Panc1 (cell line): Measurements from ENCODE around the gene ERC2. TPM values are rescaled to one million over a fixed set of nuclear protein-coding genes. Genes with fewer than 3 reads are reported as not detected.

Experiments used
- ATAC-seq: fragments of 200-7000 bp; cut with Tn5 transposase; 2 replicates; pipeline ENCODE4 v1.9.1; 2020; ENCODE audit warnings: mild to moderate bottlenecking, moderate library complexity
- BruUV-seq: library from RNA; stranded (reverse); fragments of 400-500 nt; replicated peaks from 2 replicates; lab custom pipeline; 2021; lab: Mats Ljungman, UMichigan
- CTCF ChIA-PET: fragments of 300-600 bp; sonication (Branson Sonifier 250); formaldehyde crosslinking; loops from one replicate; lab custom pipeline; 2022; ENCODE audit warnings: antibody characterized with exemption; lab: Charles Lee
- POLR2A ChIA-PET: fragments of 300-600 bp; sonication (Branson Sonifier 250); formaldehyde crosslinking; loops from one replicate; lab custom pipeline; 2022; ENCODE audit warnings: antibody characterized with exemption; lab: Charles Lee
- DNase-seq: peaks from one replicate; pipeline ENCODE4 v3.0.0-alpha.2; 2010; ENCODE audit warnings: low read depth, low spot score
- H3K27ac ChIP-seq: 2 replicates; pipeline ENCODE4 v1.5.1; 2011; ENCODE audit warnings: mild to moderate bottlenecking, low read length, inconsistent platforms
- H3K27me3 ChIP-seq: fragments of 200-500 bp; sonication (Bioruptor generic); 2 replicates; pipeline ENCODE4 v1.6.0; 2014; ENCODE audit warnings: low read length, inconsistent platforms; ENCODE audit not compliant: control insufficient read depth, insufficient read depth
- H3K36me3 ChIP-seq: fragments of 200-500 bp; sonication (Bioruptor generic); 2 replicates; pipeline ENCODE4 v1.5.1; 2014; ENCODE audit warnings: inconsistent platforms, mild to moderate bottlenecking, low read length, moderate library complexity; ENCODE audit not compliant: control insufficient read depth, insufficient read depth
- H3K4me1 ChIP-seq: 2 replicates; pipeline ENCODE4 v1.5.1; 2011; ENCODE audit warnings: inconsistent platforms, mild to moderate bottlenecking, low read length, moderate library complexity; ENCODE audit not compliant: control insufficient read depth, insufficient read depth
- H3K4me3 ChIP-seq, 2 experiments: 2 replicates each; pipeline ENCODE4 v1.5.1; 2011 to 2012; ENCODE audit warnings: low read depth in 2 of 2, low read length in 2 of 2, mild to moderate bottlenecking in 2 of 2, inconsistent platforms in 1 of 2, moderate library complexity in 1 of 2
- H3K9me3 ChIP-seq: fragments of 200-500 bp; sonication (Bioruptor generic); 2 replicates; pipeline ENCODE4 v1.5.1; 2014; ENCODE audit warnings: low read depth, mild to moderate bottlenecking, inconsistent platforms, low read length, moderate library complexity; ENCODE audit not compliant: control insufficient read depth, insufficient read depth
- CTCF ChIP-seq: fragments of 450-650 bp; IDR thresholded peaks from 2 replicates; pipeline ENCODE4 v1.5.1; 2017; ENCODE audit warnings: mild to moderate bottlenecking
- POLR2AphosphoS5 ChIP-seq: IDR thresholded peaks from 2 replicates; pipeline ENCODE4 v1.6.1; 2012; ENCODE audit warnings: mild to moderate bottlenecking, low read depth, low read length, moderate library complexity
- REST ChIP-seq, 2 experiments: IDR thresholded peaks; 2 replicates each; pipeline ENCODE4 v1.6.1; 2011 to 2012; ENCODE audit warnings: low read depth in 2 of 2, control low read depth in 1 of 2, low read length in 1 of 2, mild to moderate bottlenecking in 1 of 2, moderate library complexity in 1 of 2; ENCODE audit not compliant: insufficient read depth in 1 of 2
- SIN3A ChIP-seq: IDR thresholded peaks from 2 replicates; pipeline ENCODE4 v1.6.1; 2012; ENCODE audit warnings: low read depth, mild to moderate bottlenecking, low read length, moderate library complexity, borderline replicate concordance; ENCODE audit not compliant: insufficient read depth
- TCF7L2 ChIP-seq: IDR thresholded peaks from 2 replicates; pipeline ENCODE4 v1.6.1; 2011; ENCODE audit warnings: mild to moderate bottlenecking, low read depth, low read length, inconsistent platforms
- in situ Hi-C: cut with HindIII; loops from 2 replicates; pipeline ENCODE4 v1.10.0; 2016; ENCODE audit warnings: low sequenced_read_pairs, low pct_unique_long_range_greater_than_20kb
- intact Hi-C: fragments of 100-400 bp; cut with micrococcal nuclease; formaldehyde crosslinking; loops from one replicate; pipeline ENCODE4 v1.10.0; 2022; ENCODE audit not compliant: unreplicated experiment
- total RNA-seq: library from RNA; stranded (reverse); gene quantifications from one replicate; pipeline ENCODE4 v1.2.1, GENCODE V29; 2021; ENCODE audit not compliant: unreplicated experiment

The ERC2 gene
- total RNA-seq, 1 experiment from 2014 or later: 0.33 TPM

- H3K4me3 ChIP-seq: no peak overlapping the region
- TF ChIP-seq TCF7L2: no peak
- no peak for TF ChIP-seq REST (IDR thresholded peaks at IDR 0.05; ENCODE audit: insufficient read depth in 1 of 2, low read depth in 2 of 2, low read length in 1 of 2)
- TF ChIP-seq CTCF: no peak
- no peak for TF ChIP-seq POLR2AphosphoS5
- TF ChIP-seq SIN3A: no peak
- DNase-seq (no peak), ATAC-seq (no peak)
- H3K36me3 ChIP-seq: no peaks in the 10 kb centered on the region
- no peaks in the 10 kb centered on the region for H3K9me3 ChIP-seq
- in situ Hi-C loops: no loop called here
- POLR2A ChIA-PET: no interaction called here
- intact Hi-C loops: no loop called here
- CTCF ChIA-PET: no interaction called here
- BruUV-seq: no TSS peak
- no peaks in the 10 kb centered on the region for H3K4me1 ChIP-seq
- H3K27ac ChIP-seq: no peak overlapping the region
- no peaks in the 10 kb centered on the region for H3K27me3 ChIP-seq
Observed at GRCh38 chr3:55595420-55595819, 872.8 kb downstream of the ERC2 start.

GRCh38 chr3:55592572-55592971 lies 875.7 kb downstream of the ERC2 start:
- ATAC-seq: no peak
- Histone ChIP-seq H3K4me3 (no peak overlapping the region), H3K36me3 (no peaks in the 10 kb centered on the region), H3K4me1 (no peaks in the 10 kb centered on the region), H3K9me3 (no peaks in the 10 kb centered on the region), H3K27me3 (no peaks in the 10 kb centered on the region), H3K27ac (no peak overlapping the region)
- in situ Hi-C loops: no loop called here
- TF ChIP-seq CTCF (no peak), TCF7L2 (no peak), REST (IDR thresholded peaks at IDR 0.05; ENCODE audit: insufficient read depth in 1 of 2, low read depth in 2 of 2, low read length in 1 of 2) (no peak), SIN3A (no peak), POLR2AphosphoS5 (no peak)
- intact Hi-C loops: no loop called here
- CTCF ChIA-PET: no interaction called here
- BruUV-seq: no TSS peak
- POLR2A ChIA-PET: no interaction called here
- no peak for DNase-seq
